SU-DHL-6 (cell line): Measurements from ENCODE around the gene MND1.

Experiments
- EZH2phosphoT487 ChIP-seq: fragments of 200-600 bp; sonication (generic), shearing (Covaris generic); conservative IDR thresholded peaks from 2 replicates; pipeline ENCODE4 v1.6.1; 2018; ENCODE audit warnings: mild to moderate bottlenecking, antibody characterized with exemption, low read length, moderate library complexity, mixed read lengths
- TF ChIP-seq, protein P1 (sequence below): fragments of 200-600 bp; sonication (generic); IDR thresholded peaks from one replicate; pipeline ENCODE4 v1.5.1; 2017; ENCODE audit warnings: antibody characterized with exemption, mild to moderate bottlenecking, low read length, moderate library complexity; ENCODE audit not compliant: insufficient read depth, poor library complexity, severe bottlenecking

DNA sequence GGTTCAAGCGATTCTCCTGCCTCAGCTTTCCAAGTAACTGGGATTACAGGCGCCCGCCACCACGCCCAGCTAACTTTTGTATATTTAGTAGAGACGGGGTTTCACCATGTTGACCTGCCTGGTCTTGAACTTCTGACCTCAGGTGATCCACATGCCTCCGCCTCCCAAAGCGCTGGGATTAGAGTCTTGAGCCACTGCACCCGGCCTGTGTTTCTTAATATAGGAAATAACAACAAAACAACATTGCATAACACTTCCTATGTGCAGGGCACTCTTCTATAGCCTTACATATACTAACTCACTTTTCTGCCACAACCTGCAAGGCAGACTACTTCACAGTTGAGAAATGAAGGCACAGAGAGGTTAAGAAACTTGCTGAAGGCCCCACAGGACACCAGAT, 108.9 kb downstream of the MND1 start:
- TF ChIP-seq, protein P1, sequence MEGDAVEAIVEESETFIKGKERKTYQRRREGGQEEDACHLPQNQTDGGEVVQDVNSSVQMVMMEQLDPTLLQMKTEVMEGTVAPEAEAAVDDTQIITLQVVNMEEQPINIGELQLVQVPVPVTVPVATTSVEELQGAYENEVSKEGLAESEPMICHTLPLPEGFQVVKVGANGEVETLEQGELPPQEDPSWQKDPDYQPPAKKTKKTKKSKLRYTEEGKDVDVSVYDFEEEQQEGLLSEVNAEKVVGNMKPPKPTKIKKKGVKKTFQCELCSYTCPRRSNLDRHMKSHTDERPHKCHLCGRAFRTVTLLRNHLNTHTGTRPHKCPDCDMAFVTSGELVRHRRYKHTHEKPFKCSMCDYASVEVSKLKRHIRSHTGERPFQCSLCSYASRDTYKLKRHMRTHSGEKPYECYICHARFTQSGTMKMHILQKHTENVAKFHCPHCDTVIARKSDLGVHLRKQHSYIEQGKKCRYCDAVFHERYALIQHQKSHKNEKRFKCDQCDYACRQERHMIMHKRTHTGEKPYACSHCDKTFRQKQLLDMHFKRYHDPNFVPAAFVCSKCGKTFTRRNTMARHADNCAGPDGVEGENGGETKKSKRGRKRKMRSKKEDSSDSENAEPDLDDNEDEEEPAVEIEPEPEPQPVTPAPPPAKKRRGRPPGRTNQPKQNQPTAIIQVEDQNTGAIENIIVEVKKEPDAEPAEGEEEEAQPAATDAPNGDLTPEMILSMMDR: no peak
- TF ChIP-seq EZH2phosphoT487: no peak
